GM19025 (cell line): ENCODE measurements around the gene INSM1.

Experiments used
- ATAC-seq: cut with Tn5 transposase; IDR thresholded peaks from one replicate; pipeline ENCODE4 v1.9.1; 2021; ENCODE audit warnings: mild to moderate bottlenecking, low read depth, moderate library complexity; ENCODE audit not compliant: unreplicated experiment

INSM1 gene

GRCh38 chr20:20360464-20360863 is 7.4 kb upstream of the INSM1 start:
- ATAC-seq = peak; percentile 51

- no peak for ATAC-seq
Observed at GRCh38 chr20:20362774-20363433, 5.0 kb upstream of the INSM1 start.

GRCh38 chr20:20363434-20363798 is 4.5 kb upstream of the INSM1 start:
- ATAC-seq = no peak

DNA sequence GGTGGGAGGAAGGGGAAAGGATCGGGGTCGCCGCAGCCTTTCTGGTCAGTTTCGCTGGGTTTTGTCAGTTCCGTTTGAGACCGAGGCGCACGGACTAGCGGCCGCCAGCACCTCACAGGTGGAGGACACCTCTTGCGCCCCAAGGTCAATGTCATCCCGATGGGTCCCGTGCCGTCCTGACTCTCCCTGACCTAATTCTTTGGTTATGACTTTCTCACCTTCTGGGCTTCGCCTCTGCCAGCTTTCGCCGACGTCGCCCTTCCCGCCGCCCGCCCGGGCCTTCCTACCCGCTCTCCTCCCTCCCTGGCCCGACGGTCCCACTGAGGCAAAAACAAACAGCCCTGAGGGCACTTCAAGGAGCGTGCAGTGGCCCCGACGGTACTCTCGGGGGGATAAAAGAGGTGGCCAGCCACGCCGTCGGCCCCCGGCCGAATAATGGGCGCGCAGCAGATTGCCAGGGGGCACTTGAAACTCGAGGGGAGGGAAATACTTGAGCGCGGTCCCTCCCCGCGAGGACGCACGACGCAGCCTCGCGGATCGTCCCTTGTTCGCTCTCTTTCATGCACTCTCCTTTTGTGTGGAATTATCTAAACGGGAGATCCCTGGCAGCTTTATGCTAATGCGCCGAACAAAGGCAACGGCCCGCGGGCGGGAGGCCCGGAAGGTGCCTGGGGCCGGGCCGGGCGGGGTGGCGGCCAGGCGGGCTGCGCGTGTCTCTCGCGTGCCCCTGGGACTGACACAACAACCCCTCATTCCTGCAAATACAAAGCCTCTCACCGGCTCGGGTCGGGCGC is 3.9 kb upstream of the INSM1 start:
- no peak for ATAC-seq

DNA sequence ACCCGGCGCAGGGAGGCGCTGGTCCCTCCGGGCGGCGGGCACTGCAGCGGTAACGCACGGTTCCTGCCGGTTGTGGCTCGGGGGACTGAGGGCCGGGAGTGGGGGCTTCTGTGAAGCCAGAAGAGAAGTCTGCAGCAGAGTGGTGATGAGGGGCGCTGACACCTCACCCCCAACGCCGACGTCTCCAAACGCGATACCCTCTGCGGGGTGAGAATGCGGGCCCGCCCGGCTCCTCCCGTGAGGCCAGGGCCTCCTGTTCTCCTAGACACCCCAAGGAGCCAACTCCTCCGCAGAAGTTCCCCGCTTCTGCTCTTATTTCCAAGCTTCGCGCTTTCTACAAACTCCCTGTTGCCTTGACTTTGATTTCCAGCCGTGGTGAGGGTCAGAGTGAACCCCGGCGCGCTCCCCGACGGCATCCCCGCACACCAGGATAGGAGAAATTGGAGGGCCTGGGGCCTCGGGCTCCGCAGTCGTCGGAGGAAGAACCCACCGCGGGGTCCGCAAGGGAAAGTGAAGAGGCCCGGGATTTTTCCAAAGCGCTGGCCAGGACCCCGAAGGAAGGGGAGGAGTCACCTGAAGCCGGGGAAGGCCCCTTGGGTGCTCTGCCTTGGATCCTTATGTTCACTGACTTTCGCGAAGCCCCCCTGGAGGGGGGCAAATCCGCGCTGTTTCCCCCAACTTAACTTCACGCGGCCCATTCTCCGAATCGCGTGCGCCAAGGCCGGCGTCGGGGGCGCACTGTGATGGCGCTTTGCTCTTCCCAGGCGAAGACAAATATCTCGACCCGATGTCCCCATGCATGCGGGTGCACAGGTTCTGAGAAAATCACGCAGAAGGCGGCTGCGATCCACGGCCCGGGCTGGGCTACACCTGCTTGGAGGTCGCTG is 3.1 kb upstream of the INSM1 start:
- no peak for ATAC-seq

DNA sequence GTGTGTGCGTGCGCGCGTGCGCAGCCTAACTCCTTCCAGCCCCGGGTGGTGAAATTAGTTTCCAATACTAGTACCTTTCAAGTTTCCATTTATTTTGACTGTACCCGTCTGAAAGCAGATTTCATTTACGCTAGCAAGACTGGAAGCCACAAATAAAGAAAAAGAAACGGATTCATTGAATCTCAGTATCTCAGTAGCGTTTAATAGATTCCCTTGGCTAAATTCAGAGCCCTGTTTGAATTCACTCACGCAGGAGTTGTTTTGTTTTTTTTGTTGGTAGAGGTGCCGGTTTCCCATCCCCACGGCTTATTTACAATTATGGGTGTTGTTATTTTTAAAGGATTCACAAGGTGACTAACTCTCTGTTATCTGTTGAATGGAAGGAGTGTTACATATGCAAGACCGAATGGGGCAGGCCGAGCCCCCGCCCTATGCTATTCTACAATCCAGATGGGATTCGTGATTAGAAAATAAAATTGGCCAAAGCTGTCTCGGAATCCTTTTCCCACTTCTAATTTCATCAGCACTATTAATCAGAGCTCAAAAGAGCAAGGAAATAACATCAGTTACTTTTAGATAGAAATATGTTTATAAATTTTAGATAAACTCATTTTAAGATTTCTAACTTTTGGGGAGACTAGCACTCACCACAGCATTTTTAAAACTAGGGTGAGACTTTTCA is 2.3 kb upstream of the INSM1 start:
- ATAC-seq = no peak

DNA sequence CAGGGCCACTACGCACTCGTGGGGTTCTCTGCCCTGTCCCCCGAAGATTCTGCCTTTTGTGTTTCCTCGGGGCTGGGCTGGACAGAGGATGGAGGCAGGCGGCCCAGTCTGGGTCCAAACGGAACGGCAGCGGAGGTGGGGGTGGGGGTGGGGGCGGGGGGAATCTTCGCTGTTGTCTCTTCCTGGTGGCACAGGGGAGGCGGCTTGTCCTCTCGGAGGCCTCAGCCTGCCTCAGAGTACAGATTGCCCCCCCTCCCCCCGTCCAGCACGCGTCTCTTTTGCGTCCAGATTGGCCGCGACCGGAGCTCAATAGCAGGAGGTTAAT is 1.4 kb upstream of the INSM1 start:
- ATAC-seq = no peak

- no peak for ATAC-seq
Observed at GRCh38 chr20:20366876-20367574, 879 bp upstream of the INSM1 start.

GRCh38 chr20:20368418-20369249 is 730 bp downstream of the INSM1 start:
- ATAC-seq = no peak

DNA sequence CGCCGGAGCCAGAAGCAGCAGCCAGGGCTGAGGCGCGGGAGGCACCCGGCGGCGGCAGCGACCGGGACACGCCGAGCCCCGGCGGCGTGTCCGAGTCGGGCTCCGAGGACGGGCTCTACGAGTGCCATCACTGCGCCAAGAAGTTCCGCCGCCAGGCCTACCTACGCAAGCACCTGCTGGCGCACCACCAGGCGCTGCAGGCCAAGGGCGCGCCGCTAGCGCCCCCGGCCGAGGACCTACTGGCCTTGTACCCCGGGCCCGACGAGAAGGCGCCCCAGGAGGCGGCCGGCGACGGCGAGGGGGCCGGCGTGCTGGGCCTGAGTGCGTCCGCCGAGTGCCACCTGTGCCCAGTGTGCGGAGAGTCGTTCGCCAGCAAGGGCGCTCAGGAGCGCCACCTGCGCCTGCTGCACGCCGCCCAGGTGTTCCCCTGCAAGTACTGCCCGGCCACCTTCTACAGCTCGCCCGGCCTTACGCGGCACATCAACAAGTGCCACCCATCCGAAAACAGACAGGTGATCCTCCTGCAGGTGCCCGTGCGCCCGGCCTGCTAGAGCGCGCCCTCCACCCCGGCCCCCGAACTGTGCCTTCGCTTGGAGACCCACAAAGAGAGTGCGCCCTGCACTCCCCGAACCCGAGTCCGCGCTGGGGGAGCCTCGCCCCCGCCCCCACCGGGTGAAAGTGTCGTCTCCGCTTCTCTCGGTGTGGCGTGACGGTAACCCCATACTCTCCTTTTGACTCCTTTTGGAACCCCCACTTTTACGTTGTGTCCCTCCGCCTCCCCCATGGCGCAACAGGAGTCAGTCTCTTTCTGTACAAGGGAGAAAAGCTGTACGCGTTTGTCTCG is 1.6 kb downstream of the INSM1 start:
- ATAC-seq = no peak

GRCh38 chr20:20370094-20370575 is 2.2 kb downstream of the INSM1 start:
- ATAC-seq = no peak

DNA sequence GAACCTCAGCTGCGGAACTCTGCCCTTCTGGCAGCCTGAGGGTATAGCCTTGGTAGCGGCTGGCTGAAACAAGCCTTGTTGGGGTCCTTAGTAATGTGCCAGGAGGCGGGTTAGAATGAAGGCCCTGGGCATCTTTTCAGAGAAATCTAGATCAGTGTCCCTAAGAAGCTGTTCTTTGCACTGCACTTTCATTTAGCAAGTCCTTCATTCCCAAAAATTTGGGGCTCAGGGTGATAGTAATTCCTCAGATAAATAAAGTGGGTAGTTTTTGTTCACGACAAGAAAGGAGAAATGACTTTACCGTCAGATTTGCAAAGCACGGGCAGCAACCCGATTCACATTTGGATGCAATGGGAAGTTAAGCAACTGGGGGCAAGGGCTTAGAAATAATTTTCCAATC is 3.2 kb downstream of the INSM1 start:
- no peak for ATAC-seq

- no peak for ATAC-seq
Observed at GRCh38 chr20:20371681-20372080, 3.8 kb downstream of the INSM1 start.

DNA sequence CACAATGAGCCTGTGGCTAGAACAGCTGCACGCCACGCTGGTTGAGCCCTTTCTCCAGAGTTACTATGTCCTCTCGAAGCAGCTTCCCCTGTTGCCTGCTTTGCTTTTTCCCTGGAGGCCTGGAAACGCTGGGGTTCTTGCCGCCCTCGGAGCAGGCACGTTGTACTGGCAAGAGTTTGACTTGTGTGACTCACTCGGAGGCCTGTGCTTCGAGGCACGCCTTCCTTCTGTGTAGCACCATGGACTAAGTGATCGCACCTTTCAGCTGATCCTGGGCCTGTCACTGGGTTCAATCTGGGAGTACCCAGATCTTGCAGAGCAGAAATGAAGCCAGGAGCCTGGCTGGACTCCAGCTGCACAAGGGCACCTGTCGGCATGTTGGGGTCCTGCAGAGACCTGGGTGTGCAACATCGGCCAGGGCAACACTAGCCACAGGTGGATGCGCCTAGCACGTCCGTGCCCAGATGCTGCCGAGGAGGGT is 5.2 kb downstream of the INSM1 start:
- ATAC-seq = no peak

- ATAC-seq = no peak
Observed at GRCh38 chr20:20375862-20376261, 8.0 kb downstream of the INSM1 start.

DNA sequence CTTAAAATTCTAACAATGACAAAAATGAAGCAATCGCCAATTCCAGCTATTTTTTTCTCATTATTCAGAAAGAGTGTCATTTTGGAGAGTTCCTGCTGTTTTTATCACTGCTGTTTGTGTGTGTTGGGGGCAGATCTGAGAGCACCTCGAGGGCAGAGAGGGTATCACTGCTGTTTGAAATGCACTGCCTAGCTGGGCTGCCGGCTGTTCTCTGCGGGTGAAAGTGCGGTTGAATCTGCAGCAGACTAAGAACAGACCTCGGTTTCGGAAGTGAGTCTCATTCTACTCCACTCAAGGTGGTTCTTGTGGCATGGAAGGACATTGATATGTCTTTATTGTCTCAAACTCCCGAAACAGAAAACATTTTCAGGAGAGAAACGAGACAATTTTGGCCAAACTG is 18.3 kb downstream of the INSM1 start:
- ATAC-seq = no peak

GRCh38 chr20:20390393-20390792 is 22.5 kb downstream of the INSM1 start:
- ATAC-seq = no peak

DNA sequence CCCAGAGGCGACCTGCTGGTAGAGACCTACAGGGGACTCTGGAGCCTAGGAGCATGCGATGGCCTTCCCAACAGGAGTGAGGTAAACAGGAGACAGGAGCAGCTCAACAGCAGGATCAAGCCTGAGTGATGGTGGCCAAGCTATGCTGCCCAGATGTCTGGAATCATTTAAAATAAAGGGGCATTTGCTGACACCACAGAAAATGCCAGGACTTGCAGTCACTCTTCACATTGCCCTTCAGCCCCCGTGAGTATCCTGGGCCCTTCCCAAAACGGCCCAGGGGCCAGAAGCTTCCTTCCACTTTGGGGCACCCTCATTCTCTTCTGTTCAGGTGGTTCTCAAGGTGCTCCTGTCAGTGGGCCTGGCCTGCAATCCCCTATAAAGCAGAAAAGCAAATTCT is 23.2 kb downstream of the INSM1 start:
- no peak for ATAC-seq
